NCI-H128 (cell line): ENCODE data around the gene RREB1.
A peak's percentile ranks its signal among the peaks of the same experiment; 100 is the strongest.

Source experiments
- DNase-seq: peaks from one replicate; lab custom pipeline; 2025; ENCODE audit not compliant: unreplicated experiment; lab: John Stamatoyannopoulos, UW

Gene RREB1

GRCh38 chr6:7124636-7125035 lies 16.9 kb downstream of the RREB1 start:
- DNase-seq = no peak

GRCh38 chr6:7125290-7125689 lies 17.5 kb downstream of the RREB1 start:
- DNase-seq = no peak

GRCh38 chr6:7126754-7127153 lies 19.0 kb downstream of the RREB1 start:
- DNase-seq = no peak

- DNase-seq = no peak
Observed at GRCh38 chr6:7127680-7128079, 19.9 kb downstream of the RREB1 start.

- no peak for DNase-seq
Observed at GRCh38 chr6:7129360-7129759, 21.6 kb downstream of the RREB1 start.

GRCh38 chr6:7129784-7130569 lies 22.2 kb downstream of the RREB1 start:
- DNase-seq = no peak

- DNase-seq = no peak
Observed at GRCh38 chr6:7131390-7131789, 23.6 kb downstream of the RREB1 start.

GRCh38 chr6:7132398-7133035 lies 24.8 kb downstream of the RREB1 start:
- no peak for DNase-seq

GRCh38 chr6:7134999-7135745 lies 27.4 kb downstream of the RREB1 start:
- DNase-seq = no peak

- DNase-seq = no peak
Observed at GRCh38 chr6:7135755-7136154, 28.0 kb downstream of the RREB1 start.

GRCh38 chr6:7136859-7137334 lies 29.1 kb downstream of the RREB1 start:
- no peak for DNase-seq

GRCh38 chr6:7137335-7138045 lies 29.7 kb downstream of the RREB1 start:
- DNase-seq = no peak

- DNase-seq = no peak
Observed at GRCh38 chr6:7138046-7138531, 30.3 kb downstream of the RREB1 start.

- DNase-seq = no peak
Observed at GRCh38 chr6:7138921-7139358, 31.2 kb downstream of the RREB1 start.

- no peak for DNase-seq
Observed at GRCh38 chr6:7139835-7140470, 32.2 kb downstream of the RREB1 start.

GRCh38 chr6:7140631-7141378 lies 33.0 kb downstream of the RREB1 start:
- peak; percentile 76 for DNase-seq

GRCh38 chr6:7142228-7142801 lies 34.6 kb downstream of the RREB1 start:
- no peak for DNase-seq

GRCh38 chr6:7142918-7143475 lies 35.2 kb downstream of the RREB1 start:
- peak; percentile 85 for DNase-seq

GRCh38 chr6:7143476-7143974 lies 35.8 kb downstream of the RREB1 start:
- no peak for DNase-seq
